HCT116 (cell line): ENCODE results near the gene TSSK2.
"Not testable (repeated sequence)": the region's sequence is repeated elsewhere in the genome, so short reads cannot be mapped to it uniquely, and the experiment has no call there.

Source experiments
- ATF3 ChIP-seq: IDR thresholded peaks from 2 replicates; pipeline ENCODE4 v1.6.1; 2012
- CTCF ChIP-seq, 3 experiments: fragments of 200-600 bp in 1 of 3; sonication (generic) in 1 of 3; IDR thresholded peaks in 2 of 3; conservative IDR thresholded peaks in 1 of 3; 2 replicates each; pipeline ENCODE4 v1.5.1; 2012 to 2017; ENCODE audit warnings: low read depth in 2 of 3, low read length in 2 of 3, antibody characterized with exemption in 1 of 3, borderline replicate concordance in 1 of 3, control low read depth in 1 of 3, mild to moderate bottlenecking in 1 of 3, mixed read lengths in 1 of 3, mixed run types in 1 of 3, moderate library complexity in 1 of 3; ENCODE audit not compliant: insufficient read depth in 1 of 3
- EZH2phosphoT487 ChIP-seq: fragments of 200-600 bp; IDR thresholded peaks from 2 replicates; pipeline ENCODE4 v1.6.1; 2018; ENCODE audit warnings: antibody characterized with exemption, borderline replicate concordance
- POLR2A ChIP-seq: IDR thresholded peaks from 2 replicates; pipeline ENCODE4 v1.7.0; 2011; ENCODE audit warnings: borderline replicate concordance; ENCODE audit not compliant: insufficient read depth, insufficient read length; ENCODE audit errors: extremely low read depth
- REST ChIP-seq: IDR thresholded peaks from 2 replicates; pipeline ENCODE4 v1.6.1; 2012; ENCODE audit warnings: low read depth
- YY1 ChIP-seq: IDR thresholded peaks from 2 replicates; pipeline ENCODE4 v1.6.1; 2011; ENCODE audit warnings: low read length, low read depth, moderate library complexity, mild to moderate bottlenecking; ENCODE audit not compliant: insufficient replicate concordance; ENCODE audit errors: extremely low read depth
- ZFX ChIP-seq: fragments of 450-650 bp; IDR thresholded peaks from 2 replicates; pipeline ENCODE4 v1.6.1; 2017

- TF ChIP-seq POLR2A; ZFX; REST; EZH2phosphoT487; YY1; ATF3; CTCF (IDR thresholded peaks at IDR 0.05 in 2 of 3, conservative IDR thresholded peaks at IDR 0.05 in 1 of 3; ENCODE audit: borderline replicate concordance in 1 of 3, insufficient read depth in 1 of 3, low read depth in 2 of 3, low read length in 2 of 3): not testable (repeated sequence)
Measured at GRCh38 chr22:19158649-19159048, 27.5 kb downstream of the TSSK2 start.
